Endometrial microvascular endothelial cells (primary cell): ENCODE data around the gene MAP3K3. TPM values are rescaled to one million over a fixed set of nuclear protein-coding genes. Genes with fewer than 3 reads are reported as not detected.

ENCODE experiments used
- in situ Hi-C: cut with HindIII; loops from 2 replicates; pipeline ENCODE4 v1.10.0; 2017; ENCODE audit warnings: low sequenced_read_pairs, low pct_unique_long_range_greater_than_20kb; ENCODE audit errors: inconsistent ontology term
- total RNA-seq: library from RNA; depleted of rRNA; stranded (reverse); fragments of >200 nt; gene quantifications from one replicate; pipeline ENCODE4 v1.2.3, GENCODE V29; 2015; ENCODE audit errors: inconsistent ontology term

The MAP3K3 gene
- total RNA-seq, 1 donor from 2014 or later = 52.6 TPM

GRCh38 chr17:63682981-63683380 lies 60.8 kb downstream of the MAP3K3 start:
- in situ Hi-C loops = no loop called here

- in situ Hi-C loops = no loop called here
Measured at GRCh38 chr17:63685041-63685440, 62.8 kb downstream of the MAP3K3 start.

- in situ Hi-C loops = no loop called here
Measured at GRCh38 chr17:63685578-63685977, 63.4 kb downstream of the MAP3K3 start.

GRCh38 chr17:63686138-63686685 lies 64.0 kb downstream of the MAP3K3 start:
- in situ Hi-C loops = no loop called here

GRCh38 chr17:63688396-63689020 lies 66.3 kb downstream of the MAP3K3 start:
- in situ Hi-C loops = no loop called here

- in situ Hi-C loops = no loop called here
Measured at GRCh38 chr17:63689479-63689878, 67.3 kb downstream of the MAP3K3 start.

GRCh38 chr17:63692195-63692816 lies 70.1 kb downstream of the MAP3K3 start:
- in situ Hi-C loops = no loop called here

- in situ Hi-C loops = no loop called here
Measured at GRCh38 chr17:63693411-63694113, 71.3 kb downstream of the MAP3K3 start.

- in situ Hi-C loops = no loop called here
Measured at GRCh38 chr17:63694229-63694949, 72.2 kb downstream of the MAP3K3 start.

- in situ Hi-C loops = no loop called here
Measured at GRCh38 chr17:63694950-63695773, 72.9 kb downstream of the MAP3K3 start.

- in situ Hi-C loops = no loop called here
Measured at GRCh38 chr17:63695889-63696288, 73.7 kb downstream of the MAP3K3 start.

GRCh38 chr17:63696381-63696961 lies 74.3 kb downstream of the MAP3K3 start:
- in situ Hi-C loops = no loop called here

- in situ Hi-C loops = no loop called here
Measured at GRCh38 chr17:63697341-63698286, 75.4 kb downstream of the MAP3K3 start.

- in situ Hi-C loops = no loop called here
Measured at GRCh38 chr17:63698381-63698885, 76.2 kb downstream of the MAP3K3 start.

- in situ Hi-C loops = no loop called here
Measured at GRCh38 chr17:63698886-63699637, 76.8 kb downstream of the MAP3K3 start.
